ENCODE results near the gene ADAM8.

The ADAM8 gene

GRCh38 chr10:133221331-133221730 lies 55.3 kb downstream of the ADAM8 start:
- TF ChIP-seq TAF1 (IDR thresholded peaks at IDR 0.05; ENCODE audit: low read depth, low read length) (no peak), SPI1 (IDR thresholded peaks at IDR 0.05; ENCODE audit: low read depth, low read length) (no peak), PAX5 (IDR thresholded peaks at IDR 0.05; ENCODE audit: insufficient read depth, low read length, severe bottlenecking) (no peak), POU2F2 (IDR thresholded peaks at IDR 0.05; ENCODE audit: low read depth, low read length) (no peak), POLR2A (IDR thresholded peaks at IDR 0.05; ENCODE audit: low read depth, low read length) (no peak), POLR2AphosphoS5 (IDR thresholded peaks at IDR 0.05; ENCODE audit: low read depth, low read length) (no peak)
- DNase-seq (ENCODE audit: insufficient read length, low spot score) (no peak), FAIRE-seq (no peak)

DNA sequence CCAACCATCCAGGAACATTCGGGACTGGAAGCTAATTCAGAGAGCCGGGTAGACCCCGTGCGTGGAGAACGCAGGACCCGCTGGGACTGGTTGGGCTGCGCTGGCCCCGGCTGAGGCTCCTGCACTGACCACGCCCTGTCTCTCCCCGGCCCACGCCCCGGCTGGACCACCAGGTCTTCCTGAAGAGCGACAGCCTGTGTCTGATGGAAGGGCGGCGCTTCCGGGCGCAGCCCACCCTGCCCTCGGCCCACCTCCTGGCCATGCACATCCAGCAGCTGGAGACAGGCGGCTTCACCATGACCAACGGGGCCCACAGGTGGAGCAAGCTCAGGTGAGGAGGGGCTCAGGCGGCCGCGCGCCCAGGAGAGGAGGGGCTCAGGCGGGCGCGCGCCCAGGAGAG lies 56.9 kb downstream of the ADAM8 start:
- no peak for FAIRE-seq

DNA sequence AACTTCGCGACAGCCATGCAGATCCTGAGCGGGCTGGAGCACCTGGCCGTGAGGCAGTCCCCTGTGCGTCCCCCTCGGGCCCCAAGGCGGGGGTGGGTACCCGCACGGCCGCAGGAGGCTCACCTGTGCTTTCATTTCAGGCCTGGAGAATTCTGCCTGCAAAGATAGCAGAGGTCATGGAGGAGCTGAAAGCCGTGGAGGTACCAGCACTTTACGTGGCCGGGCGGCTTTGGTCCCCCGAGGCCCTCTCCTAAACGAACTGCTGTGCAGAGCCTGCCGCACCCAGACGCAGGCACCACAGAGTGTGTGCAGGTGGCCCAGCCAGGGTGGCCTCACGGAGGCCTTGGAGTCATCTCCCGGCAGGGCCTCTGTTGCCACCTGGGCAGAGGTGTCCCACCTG lies 57.8 kb downstream of the ADAM8 start:
- DNase-seq (ENCODE audit: insufficient read length, low spot score) (no peak), FAIRE-seq (no peak)
- TF ChIP-seq POLR2AphosphoS5 (IDR thresholded peaks at IDR 0.05; ENCODE audit: low read depth, low read length) (no peak), POU2F2 (IDR thresholded peaks at IDR 0.05; ENCODE audit: low read depth, low read length) (no peak), POLR2A (IDR thresholded peaks at IDR 0.05; ENCODE audit: low read depth, low read length) (no peak), PAX5 (IDR thresholded peaks at IDR 0.05; ENCODE audit: insufficient read depth, low read length, severe bottlenecking) (no peak), TAF1 (IDR thresholded peaks at IDR 0.05; ENCODE audit: low read depth, low read length) (no peak), SPI1 (IDR thresholded peaks at IDR 0.05; ENCODE audit: low read depth, low read length) (no peak)

More for the DNA sequence above, 56.9 kb downstream of the ADAM8 start:
- no peak for TF ChIP-seq TAF1 (IDR thresholded peaks at IDR 0.05; ENCODE audit: low read depth, low read length)
- TF ChIP-seq POU2F2 (IDR thresholded peaks at IDR 0.05; ENCODE audit: low read depth, low read length), result no peak
- no peak for TF ChIP-seq POLR2A (IDR thresholded peaks at IDR 0.05; ENCODE audit: low read depth, low read length)
- TF ChIP-seq PAX5 (IDR thresholded peaks at IDR 0.05; ENCODE audit: insufficient read depth, low read length, severe bottlenecking), result no peak
- no peak for TF ChIP-seq POLR2AphosphoS5 (IDR thresholded peaks at IDR 0.05; ENCODE audit: low read depth, low read length)
- no peak for TF ChIP-seq SPI1 (IDR thresholded peaks at IDR 0.05; ENCODE audit: low read depth, low read length)
- DNase-seq (ENCODE audit: insufficient read length, low spot score), result no peak

GRCh38 chr10:133217800-133218589 lies 58.7 kb downstream of the ADAM8 start:
- FAIRE-seq, result no peak

DNA sequence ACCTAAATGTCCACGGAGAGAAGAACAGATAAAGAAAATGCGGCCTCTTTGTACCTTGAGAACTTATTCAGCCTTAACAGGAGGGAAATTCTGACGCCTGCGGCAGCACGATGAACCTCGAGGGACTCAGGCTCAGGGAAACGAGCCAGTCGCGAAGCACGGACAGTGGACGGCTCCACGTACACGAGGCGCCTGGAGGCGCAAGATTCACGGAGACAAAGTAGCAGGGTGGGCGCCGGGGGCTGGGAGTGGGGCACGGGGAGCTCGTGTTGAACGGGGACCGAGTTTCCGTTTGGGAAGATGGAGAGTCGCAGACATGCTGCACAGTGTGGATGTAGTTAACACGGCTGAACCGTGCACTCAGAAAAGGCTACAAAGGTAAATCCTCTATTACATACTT lies 59.9 kb downstream of the ADAM8 start:
- TF ChIP-seq TAF1 (IDR thresholded peaks at IDR 0.05; ENCODE audit: low read depth, low read length) (no peak), SPI1 (IDR thresholded peaks at IDR 0.05; ENCODE audit: low read depth, low read length) (no peak), PAX5 (IDR thresholded peaks at IDR 0.05; ENCODE audit: insufficient read depth, low read length, severe bottlenecking) (no peak), POLR2A (IDR thresholded peaks at IDR 0.05; ENCODE audit: low read depth, low read length) (no peak), POU2F2 (IDR thresholded peaks at IDR 0.05; ENCODE audit: low read depth, low read length) (no peak)

More at GRCh38 chr10:133217800-133218589, 58.7 kb downstream of the ADAM8 start:
- no peak for DNase-seq (ENCODE audit: insufficient read length, low spot score)
- TF ChIP-seq TAF1 (IDR thresholded peaks at IDR 0.05; ENCODE audit: low read depth, low read length), result no peak
- TF ChIP-seq SPI1 (IDR thresholded peaks at IDR 0.05; ENCODE audit: low read depth, low read length), result no peak
- no peak for TF ChIP-seq POLR2AphosphoS5 (IDR thresholded peaks at IDR 0.05; ENCODE audit: low read depth, low read length)
- TF ChIP-seq PAX5 (IDR thresholded peaks at IDR 0.05; ENCODE audit: insufficient read depth, low read length, severe bottlenecking), result no peak
- TF ChIP-seq POLR2A (IDR thresholded peaks at IDR 0.05; ENCODE audit: low read depth, low read length), result no peak
- TF ChIP-seq POU2F2 (IDR thresholded peaks at IDR 0.05; ENCODE audit: low read depth, low read length), result no peak

DNA sequence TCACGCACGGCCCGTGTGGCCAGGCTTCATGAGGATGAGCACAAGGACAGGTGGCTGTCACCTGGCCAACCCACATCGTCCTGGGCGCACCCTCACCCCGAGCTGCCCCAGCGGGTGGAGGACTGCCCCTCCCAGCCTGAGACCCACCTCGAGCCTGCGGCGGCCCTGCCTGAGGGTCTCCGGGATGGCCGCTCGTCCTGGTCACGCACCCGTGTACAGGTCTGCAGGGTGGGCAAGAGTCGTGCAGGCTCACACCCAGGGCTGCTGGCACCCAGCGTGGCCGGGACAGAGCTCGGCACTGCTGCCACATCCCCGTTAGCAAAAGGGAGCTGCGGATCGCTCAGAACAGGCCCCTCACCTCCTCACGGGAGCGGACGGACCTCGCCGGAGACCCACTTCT lies 61.1 kb downstream of the ADAM8 start:
- no peak for TF ChIP-seq POLR2A (IDR thresholded peaks at IDR 0.05; ENCODE audit: low read depth, low read length)
- TF ChIP-seq TAF1 (IDR thresholded peaks at IDR 0.05; ENCODE audit: low read depth, low read length), result no peak
- TF ChIP-seq POU2F2 (IDR thresholded peaks at IDR 0.05; ENCODE audit: low read depth, low read length), result no peak
- TF ChIP-seq SPI1 (IDR thresholded peaks at IDR 0.05; ENCODE audit: low read depth, low read length), result no peak
- TF ChIP-seq PAX5 (IDR thresholded peaks at IDR 0.05; ENCODE audit: insufficient read depth, low read length, severe bottlenecking), result no peak
- no peak for TF ChIP-seq POLR2AphosphoS5 (IDR thresholded peaks at IDR 0.05; ENCODE audit: low read depth, low read length)
- DNase-seq (ENCODE audit: insufficient read length, low spot score) (no peak), FAIRE-seq (no peak)

More for the DNA sequence above, 59.9 kb downstream of the ADAM8 start:
- FAIRE-seq (no peak), DNase-seq (ENCODE audit: insufficient read length, low spot score) (no peak)

DNA sequence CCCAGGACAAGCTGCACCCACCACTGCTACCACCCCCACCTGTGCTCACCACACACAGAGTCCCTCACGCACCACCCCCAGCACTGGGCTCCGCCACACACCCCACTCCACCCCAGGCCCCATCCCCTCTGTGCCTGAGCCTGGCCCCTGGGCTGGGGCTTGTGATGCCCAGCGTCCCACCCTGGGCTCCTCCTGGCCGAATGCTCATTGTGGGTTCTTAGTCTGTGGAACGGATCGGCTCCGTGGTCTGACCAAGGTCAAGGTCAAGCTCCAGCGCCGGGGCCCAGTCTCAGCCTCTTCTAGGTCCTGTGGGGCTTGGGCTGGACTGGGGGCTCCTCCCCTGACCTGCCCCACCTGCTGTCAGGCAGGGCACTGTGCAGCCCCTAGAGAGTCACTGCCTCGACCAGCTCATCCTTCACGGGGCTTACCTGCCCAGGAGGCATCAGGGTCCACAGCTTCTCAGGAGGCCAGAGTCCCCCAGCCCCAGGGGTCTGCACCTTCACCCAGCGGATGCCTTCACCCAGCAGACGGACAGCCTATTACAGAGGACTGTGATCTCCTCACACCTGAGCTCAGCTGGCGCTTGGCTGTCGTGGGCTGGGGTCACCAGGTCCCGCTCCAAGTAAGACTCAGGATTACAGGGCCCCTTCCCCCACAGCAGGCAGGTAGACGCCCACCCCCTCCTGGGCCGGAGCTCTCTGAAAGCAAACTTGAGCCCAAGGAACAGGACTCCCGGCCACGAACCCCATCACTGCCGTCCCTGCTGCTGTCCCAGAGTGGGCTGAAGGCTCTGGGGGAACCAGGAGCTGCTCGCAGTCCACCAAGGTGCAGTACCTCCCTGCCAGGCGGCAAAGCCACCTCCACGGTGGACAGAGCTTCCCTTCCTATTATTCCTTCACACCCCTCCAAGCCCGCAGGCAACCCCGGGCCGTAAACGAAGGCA lies 61.9 kb downstream of the ADAM8 start:
- TF ChIP-seq POLR2A (IDR thresholded peaks at IDR 0.05; ENCODE audit: low read depth, low read length) (no peak), POLR2AphosphoS5 (IDR thresholded peaks at IDR 0.05; ENCODE audit: low read depth, low read length) (no peak), PAX5 (IDR thresholded peaks at IDR 0.05; ENCODE audit: insufficient read depth, low read length, severe bottlenecking) (no peak), TAF1 (IDR thresholded peaks at IDR 0.05; ENCODE audit: low read depth, low read length) (no peak), POU2F2 (IDR thresholded peaks at IDR 0.05; ENCODE audit: low read depth, low read length) (no peak)
- DNase-seq (ENCODE audit: insufficient read length, low spot score) (no peak), FAIRE-seq (no peak)

GRCh38 chr10:133213641-133214467 lies 62.8 kb downstream of the ADAM8 start:
- FAIRE-seq (no peak), DNase-seq (ENCODE audit: insufficient read length, low spot score) (no peak)
- TF ChIP-seq POLR2A (IDR thresholded peaks at IDR 0.05; ENCODE audit: low read depth, low read length), result no peak
- no peak for TF ChIP-seq SPI1 (IDR thresholded peaks at IDR 0.05; ENCODE audit: low read depth, low read length)
- no peak for TF ChIP-seq PAX5 (IDR thresholded peaks at IDR 0.05; ENCODE audit: insufficient read depth, low read length, severe bottlenecking)
- no peak for TF ChIP-seq POU2F2 (IDR thresholded peaks at IDR 0.05; ENCODE audit: low read depth, low read length)
- TF ChIP-seq POLR2AphosphoS5 (IDR thresholded peaks at IDR 0.05; ENCODE audit: low read depth, low read length), result no peak
- TF ChIP-seq TAF1 (IDR thresholded peaks at IDR 0.05; ENCODE audit: low read depth, low read length), result no peak
